WERI-Rb-1 (cell line): Measurements from ENCODE around the gene KNL1.

Source experiments
- DNase-seq: peaks from one replicate; pipeline ENCODE4 v3.0.0-alpha.2; 2020
- H3K27ac ChIP-seq: fragments of 250-450 bp; sonication (Bioruptor Pico); 2 replicates; pipeline ENCODE4 v1.5.1; 2020; ENCODE audit warnings: mild to moderate bottlenecking, moderate library complexity
- H3K27me3 ChIP-seq: fragments of 250-450 bp; sonication (Bioruptor Pico); 2 replicates; pipeline ENCODE4 v1.5.1; 2021; ENCODE audit warnings: mild to moderate bottlenecking, low read depth, moderate library complexity; ENCODE audit not compliant: insufficient read depth, severe bottlenecking
- H3K36me3 ChIP-seq: fragments of 250-450 bp; sonication (Bioruptor Pico); 2 replicates; pipeline ENCODE4 v1.5.1; 2020; ENCODE audit warnings: mild to moderate bottlenecking, moderate library complexity
- H3K4me3 ChIP-seq: 2 replicates; pipeline ENCODE4 v1.5.1; 2011; ENCODE audit warnings: low read depth, mild to moderate bottlenecking, control low read depth, low read length
- H3K9me3 ChIP-seq: fragments of 250-450 bp; sonication (Bioruptor Pico); 2 replicates; pipeline ENCODE4 v1.5.1; 2021; ENCODE audit warnings: mild to moderate bottlenecking, moderate library complexity; ENCODE audit not compliant: severe bottlenecking
- CTCF ChIP-seq: IDR thresholded peaks from 2 replicates; pipeline ENCODE4 v1.5.1; 2011; ENCODE audit warnings: low read depth, mild to moderate bottlenecking, control low read depth, inconsistent platforms, low read length

KNL1 gene

GRCh38 chr15:40550341-40551037, 43.6 kb upstream of the KNL1 start:
- H3K36me3 ChIP-seq, result peaks cover 3% of the 10 kb centered on the region; the same call in 1 of the 2 replicates
- no peaks in the 10 kb centered on the region for H3K9me3 ChIP-seq
- H3K27ac ChIP-seq, result no peak overlapping the region
- H3K27me3 ChIP-seq, result no peaks in the 10 kb centered on the region
- no peak for DNase-seq
- no peak for TF ChIP-seq CTCF
- H3K4me3 ChIP-seq, result no peak overlapping the region

GRCh38 chr15:40554161-40554525, 39.9 kb upstream of the KNL1 start:
- H3K4me3 ChIP-seq, result no peak overlapping the region
- DNase-seq, result no peak

GRCh38 chr15:40555876-40556275, 38.2 kb upstream of the KNL1 start:
- H3K9me3 ChIP-seq, result no peaks in the 10 kb centered on the region
- DNase-seq, result no peak
- H3K27me3 ChIP-seq, result no peaks in the 10 kb centered on the region
- no peak overlapping the region for H3K27ac ChIP-seq
- peaks cover 6% of the 10 kb centered on the region for H3K36me3 ChIP-seq
- no peak for TF ChIP-seq CTCF
- no peak overlapping the region for H3K4me3 ChIP-seq

More at GRCh38 chr15:40554161-40554525, 39.9 kb upstream of the KNL1 start:
- no peak overlapping the region for H3K27ac ChIP-seq
- H3K9me3 ChIP-seq, result no peaks in the 10 kb centered on the region
- H3K27me3 ChIP-seq, result no peaks in the 10 kb centered on the region
- no peak for TF ChIP-seq CTCF
- H3K36me3 ChIP-seq, result peaks cover 6% of the 10 kb centered on the region; the same call in 1 of the 2 replicates

- no peak for TF ChIP-seq CTCF
- Histone ChIP-seq H3K4me3 (no peak overlapping the region), H3K27ac (no peak overlapping the region), H3K36me3 (peaks cover 9% of the 10 kb centered on the region), H3K9me3 (no peaks in the 10 kb centered on the region), H3K27me3 (no peaks in the 10 kb centered on the region)
- no peak for DNase-seq
These were observed 34.9 kb upstream of the KNL1 start for GRCh38 chr15:40558952-40559742.

GRCh38 chr15:40562691-40563090, 31.4 kb upstream of the KNL1 start:
- no peak overlapping the region for H3K27ac ChIP-seq
- H3K4me3 ChIP-seq, result no peak overlapping the region
- H3K9me3 ChIP-seq, result no peaks in the 10 kb centered on the region
- peaks cover 3% of the 10 kb centered on the region; the same call in 1 of the 2 replicates for H3K36me3 ChIP-seq
- no peak for DNase-seq
- TF ChIP-seq CTCF, result no peak
- H3K27me3 ChIP-seq, result no peaks in the 10 kb centered on the region
